GM12892 (cell line): ENCODE results near the gene SREBF1.

Source experiments
- POLR2A ChIP-seq: IDR thresholded peaks from 2 replicates; pipeline ENCODE4 v1.6.1; 2011; ENCODE audit warnings: low read depth, low read length, control low read depth
- POLR2AphosphoS5 ChIP-seq: IDR thresholded peaks from 2 replicates; pipeline ENCODE4 v1.6.1; 2011; ENCODE audit warnings: low read depth, low read length, control low read depth
- TAF1 ChIP-seq: IDR thresholded peaks from 2 replicates; pipeline ENCODE4 v1.6.1; 2011; ENCODE audit warnings: low read depth, mild to moderate bottlenecking, control low read depth, low read length, borderline replicate concordance

- TF ChIP-seq POLR2A (no peak), TAF1 (no peak), POLR2AphosphoS5 (no peak)
Observed at GRCh38 chr17:17814162-17815061, 22.4 kb downstream of the SREBF1 start.
